22Rv1 (cell line): ENCODE results near the gene STPG2.

Experiments
- H3K27ac ChIP-seq: fragments of 450-650 bp; 2 replicates; pipeline ENCODE4 v1.5.1; 2017
- CTCF ChIP-seq: fragments of 450-650 bp; IDR thresholded peaks from 2 replicates; pipeline ENCODE4 v1.5.1; 2017; ENCODE audit warnings: mild to moderate bottlenecking
- ZFX ChIP-seq: fragments of 450-650 bp; IDR thresholded peaks from 2 replicates; pipeline ENCODE4 v1.6.1; 2017; ENCODE audit warnings: antibody characterized with exemption, borderline replicate concordance

Gene STPG2

GRCh38 chr4:98117363-98117762 is 25.9 kb downstream of the STPG2 start:
- TF ChIP-seq ZFX (no peak), CTCF (no peak)
- no peak overlapping the region for H3K27ac ChIP-seq

DNA sequence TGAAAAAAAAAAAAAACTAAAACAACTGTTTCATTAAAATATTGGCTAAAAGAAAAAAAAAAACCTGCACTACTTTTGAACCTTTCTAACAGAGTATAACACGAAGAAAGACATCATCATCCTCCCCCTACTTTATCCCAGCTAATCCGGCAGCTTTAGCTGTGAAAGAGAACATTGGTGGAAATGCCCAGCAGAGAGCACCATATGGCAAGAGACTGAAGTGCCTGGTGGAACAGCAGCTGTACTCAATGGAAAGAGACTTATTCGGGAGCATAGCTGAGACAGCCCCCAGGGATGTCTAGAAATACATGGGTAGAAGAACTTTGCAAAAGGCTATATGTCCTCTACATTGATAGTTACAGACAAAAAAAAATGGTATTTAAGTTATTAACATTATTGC is 30.3 kb downstream of the STPG2 start:
- TF ChIP-seq CTCF: peak; percentile 36
- TF ChIP-seq ZFX: no peak
- no peak overlapping the region for H3K27ac ChIP-seq

DNA sequence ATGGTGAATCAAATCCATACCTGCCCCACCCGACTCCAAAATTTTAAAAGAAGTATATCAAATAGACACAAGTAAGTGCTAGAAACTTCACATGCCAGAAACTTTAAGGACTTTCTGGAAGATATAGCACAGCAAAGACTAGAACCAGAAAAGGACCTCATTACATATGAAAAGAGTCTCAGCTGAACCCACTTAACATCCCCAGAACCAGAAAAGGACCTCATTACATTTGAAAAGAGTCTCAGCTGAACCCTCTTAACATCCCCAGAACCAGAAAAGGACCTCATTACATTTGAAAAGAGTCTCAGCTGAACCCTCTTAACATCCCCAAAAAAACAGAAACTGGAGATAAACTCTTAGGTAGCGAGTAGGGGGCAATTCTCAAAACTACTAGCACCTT is 32.3 kb downstream of the STPG2 start:
- TF ChIP-seq ZFX (no peak), CTCF (no peak)
- no peak overlapping the region for H3K27ac ChIP-seq

GRCh38 chr4:98110214-98110613 is 33.1 kb downstream of the STPG2 start:
- TF ChIP-seq CTCF: no peak
- no peak for TF ChIP-seq ZFX
- H3K27ac ChIP-seq: no peak overlapping the region

DNA sequence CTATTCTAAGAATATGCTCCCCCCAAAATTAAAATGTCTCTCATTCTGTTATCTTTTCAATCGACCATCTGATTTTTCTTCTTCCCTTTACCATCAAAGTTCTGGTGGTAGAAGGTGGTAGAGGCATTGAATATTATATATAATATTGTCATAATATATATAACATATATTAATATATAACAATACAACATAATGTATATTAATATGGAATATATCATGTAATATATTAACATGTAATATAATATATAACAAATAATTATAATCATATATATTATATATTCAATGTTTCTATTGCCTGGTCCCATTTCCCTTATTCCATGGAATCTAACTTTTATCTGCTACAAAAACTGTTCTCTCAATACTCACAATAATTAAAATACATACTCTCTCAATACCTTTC is 40.6 kb downstream of the STPG2 start:
- TF ChIP-seq ZFX (no peak), CTCF (no peak)
- no peak overlapping the region for H3K27ac ChIP-seq

GRCh38 chr4:98101988-98102387 is 41.3 kb downstream of the STPG2 start:
- no peak overlapping the region for H3K27ac ChIP-seq
- TF ChIP-seq ZFX (no peak), CTCF (no peak)

GRCh38 chr4:98098764-98099163 is 44.5 kb downstream of the STPG2 start:
- TF ChIP-seq CTCF (no peak), ZFX (no peak)
- no peak overlapping the region for H3K27ac ChIP-seq
